ENCODE results near the gene SEMA7A.
A peak's percentile ranks its signal among the peaks of the same experiment; 100 is the strongest.

The SEMA7A gene

DNA sequence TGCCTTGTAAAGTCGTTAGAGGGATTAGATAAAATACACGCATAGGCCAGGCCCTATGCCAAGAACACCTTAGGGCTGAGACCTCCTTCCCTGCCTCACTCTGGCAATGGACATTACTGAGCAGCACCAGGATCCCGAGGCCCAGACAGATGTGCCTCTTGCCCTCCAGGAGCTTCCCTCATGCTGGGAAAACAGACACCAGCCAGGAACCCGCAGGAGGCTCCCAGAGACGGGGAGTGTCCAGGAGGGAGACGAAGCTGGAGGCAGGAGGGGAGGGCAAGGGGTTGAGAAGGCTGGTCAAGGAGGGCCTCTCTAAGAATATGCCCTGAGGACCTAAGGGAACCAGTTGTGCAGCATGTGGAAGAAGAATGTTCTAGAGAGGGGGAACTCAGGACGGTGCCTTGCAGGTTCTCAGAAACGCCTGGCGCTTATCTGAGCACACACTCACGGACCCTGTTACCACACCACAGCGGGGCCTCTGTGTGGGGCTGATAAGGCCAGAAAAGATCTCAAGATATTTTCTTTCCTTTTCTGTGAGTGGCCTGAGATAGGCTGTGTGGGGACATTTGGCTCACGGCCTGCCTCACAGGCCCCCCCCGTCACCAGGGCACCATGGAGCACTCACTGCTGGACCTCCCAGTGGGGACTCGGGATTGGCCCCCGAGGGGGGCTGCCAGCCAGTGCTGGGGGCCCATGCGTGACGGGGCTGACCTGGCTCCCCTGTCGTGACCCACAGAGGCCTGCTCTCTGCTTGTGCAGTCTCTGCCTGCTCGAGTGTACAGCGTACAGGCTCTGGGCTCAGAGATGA, 44.3 kb downstream of the SEMA7A start:
- peaks cover 53 to 89% (median 72%) of the 10 kb centered on the region in 10 experiments for H3K4me1 ChIP-seq
- H3K27ac ChIP-seq: peak overlapping the region in 6 of 11 experiments; percentile 28 to 53 (median 42); a peak in 11 of 22 replicates
- peak overlapping the region in 9 of 11 experiments; percentile 12 to 84 (median 39); a peak in 13 of 22 replicates for H3K4me2 ChIP-seq
- peak overlapping the region in 4 of 11 experiments; percentile 12 to 30 (median 18); a peak in 2 of 22 replicates for H3K9ac ChIP-seq
- H3K36me3 ChIP-seq: no peaks in the 10 kb centered on the region
- no peaks in the 10 kb centered on the region for H4K20me1 ChIP-seq
- no peaks in the 10 kb centered on the region for H3K27me3 ChIP-seq
- TF ChIP-seq Cebpa-rat (IDR thresholded peaks at IDR 0.05): no peak
- no peak overlapping the region for H3K4me3 ChIP-seq
- H3K9me3 ChIP-seq (replicated peaks in 1 of 11): no peaks in the 10 kb centered on the region

DNA sequence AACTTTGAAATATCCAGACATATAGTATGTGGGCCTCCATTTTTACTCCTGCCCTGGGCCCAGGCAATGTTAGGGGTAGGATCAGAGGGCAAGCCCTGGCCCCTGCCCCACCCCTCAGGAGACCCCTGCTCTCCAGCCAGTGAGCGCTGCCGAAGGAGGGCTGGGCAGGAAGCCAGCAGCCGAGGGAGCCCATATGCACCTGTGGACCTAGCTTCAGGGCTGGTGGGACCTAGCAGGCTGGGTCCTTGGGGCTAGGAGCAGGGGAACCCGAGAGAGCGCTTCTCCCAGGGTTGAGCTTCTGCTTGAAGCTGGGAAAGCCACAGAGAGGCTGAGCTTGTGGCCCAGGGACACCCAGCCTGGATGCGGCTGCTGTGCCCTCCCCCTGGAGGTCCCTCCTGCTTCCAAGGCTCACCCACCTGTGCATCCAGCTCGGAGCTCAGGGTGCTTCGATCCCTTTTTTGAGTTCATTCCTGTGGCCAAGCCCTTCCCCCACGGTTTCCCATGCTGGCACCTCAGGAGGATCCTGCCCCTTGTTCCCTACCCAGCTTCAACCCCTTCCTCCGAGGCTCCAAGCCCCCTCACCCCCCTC, 45.3 kb downstream of the SEMA7A start:
- Histone ChIP-seq H3K9me3 (replicated peaks in 1 of 11) (no peaks in the 10 kb centered on the region), H3K36me3 (no peaks in the 10 kb centered on the region), H3K27me3 (no peaks in the 10 kb centered on the region), H4K20me1 (no peaks in the 10 kb centered on the region; a peak in 1 of 22 replicates), H3K27ac (peak overlapping the region in 1 of 11 experiments; percentile 46; a peak in 3 of 22 replicates), H3K9ac (0 out of 22 replicates have a peak overlapping the region, but pooled peaks of 1 of the 11 experiments have one; percentile 18), H3K4me1 (peaks cover 63 to 97% (median 78%) of the 10 kb centered on the region in 10 experiments), H3K4me2 (peak overlapping the region in 4 of 11 experiments; percentile 2 to 28 (median 10); a peak in 1 of 22 replicates), H3K4me3 (no peak overlapping the region)
- no peak for TF ChIP-seq Cebpa-rat (IDR thresholded peaks at IDR 0.05)

- Histone ChIP-seq H3K9me3 (replicated peaks in 1 of 11) (no peaks in the 10 kb centered on the region), H3K27me3 (no peaks in the 10 kb centered on the region), H3K4me1 (peaks cover 63 to 97% (median 84%) of the 10 kb centered on the region in 10 experiments), H3K36me3 (no peaks in the 10 kb centered on the region), H3K27ac (peak overlapping the region in 5 of 11 experiments; percentile 12 to 68 (median 58); a peak in 6 of 22 replicates), H3K4me2 (peak overlapping the region in 9 of 11 experiments; percentile 63 to 83 (median 75); a peak in 17 of 22 replicates), H4K20me1 (no peaks in the 10 kb centered on the region; a peak in 1 of 22 replicates), H3K4me3 (no peak overlapping the region), H3K9ac (peak overlapping the region in 5 of 11 experiments; percentile 18 to 60 (median 47); a peak in 6 of 22 replicates)
- TF ChIP-seq Cebpa-rat (IDR thresholded peaks at IDR 0.05): no peak
Measured at GRCh38 chr15:74387621-74388362, 46.0 kb downstream of the SEMA7A start.

DNA sequence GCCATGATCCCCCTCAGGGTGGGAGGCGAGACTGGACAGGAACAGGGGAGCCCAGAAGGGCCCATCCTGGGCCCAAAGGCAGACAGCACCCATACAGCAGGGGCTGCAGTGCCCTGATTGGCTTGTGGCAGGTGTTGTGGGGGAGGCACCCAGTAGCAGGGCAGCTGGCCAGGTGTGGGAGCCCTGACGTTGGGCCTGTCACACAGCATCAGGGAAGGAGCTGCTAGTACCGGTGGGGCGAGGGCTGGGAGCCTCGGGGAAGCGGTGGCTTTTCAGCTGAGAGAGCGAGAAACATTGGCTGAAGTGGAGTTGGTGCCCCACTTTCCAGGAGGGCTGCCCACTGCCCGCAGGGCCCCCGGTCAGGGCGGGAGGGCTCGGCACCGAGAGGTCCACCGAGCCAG, 46.6 kb downstream of the SEMA7A start:
- peaks cover 56 to 97% (median 88%) of the 10 kb centered on the region in 10 experiments for H3K4me1 ChIP-seq
- no peak overlapping the region for H3K4me3 ChIP-seq
- no peak for TF ChIP-seq Cebpa-rat (IDR thresholded peaks at IDR 0.05)
- no peaks in the 10 kb centered on the region for H3K36me3 ChIP-seq
- no peaks in the 10 kb centered on the region for H3K27me3 ChIP-seq
- peak overlapping the region; percentile 59 to 83 (median 75); a peak in 21 of 22 replicates for H3K4me2 ChIP-seq
- H3K27ac ChIP-seq: peak overlapping the region in 6 of 11 experiments; percentile 2 to 68 (median 47); a peak in 10 of 22 replicates
- peak overlapping the region in 5 of 11 experiments; percentile 18 to 60 (median 47); a peak in 8 of 22 replicates for H3K9ac ChIP-seq
- no peaks in the 10 kb centered on the region; a peak in 1 of 22 replicates for H4K20me1 ChIP-seq
- no peaks in the 10 kb centered on the region for H3K9me3 ChIP-seq (replicated peaks in 1 of 11)

- no peaks in the 10 kb centered on the region for H3K27me3 ChIP-seq
- H3K9me3 ChIP-seq (replicated peaks in 1 of 11): no peaks in the 10 kb centered on the region
- H4K20me1 ChIP-seq: no peaks in the 10 kb centered on the region; a peak in 1 of 22 replicates
- no peak overlapping the region for H3K4me3 ChIP-seq
- H3K36me3 ChIP-seq: no peaks in the 10 kb centered on the region
- H3K27ac ChIP-seq: peak overlapping the region in 7 of 11 experiments; percentile 2 to 68 (median 36); a peak in 10 of 22 replicates
- H3K4me1 ChIP-seq: peaks cover 51 to 96% (median 84%) of the 10 kb centered on the region in 10 experiments
- H3K9ac ChIP-seq: peak overlapping the region in 5 of 11 experiments; percentile 18 to 60 (median 47); a peak in 9 of 22 replicates
- no peak for TF ChIP-seq Cebpa-rat (IDR thresholded peaks at IDR 0.05)
- H3K4me2 ChIP-seq: peak overlapping the region; percentile 59 to 83 (median 75); a peak in 21 of 22 replicates
Measured at GRCh38 chr15:74386496-74387140, 47.1 kb downstream of the SEMA7A start.

DNA sequence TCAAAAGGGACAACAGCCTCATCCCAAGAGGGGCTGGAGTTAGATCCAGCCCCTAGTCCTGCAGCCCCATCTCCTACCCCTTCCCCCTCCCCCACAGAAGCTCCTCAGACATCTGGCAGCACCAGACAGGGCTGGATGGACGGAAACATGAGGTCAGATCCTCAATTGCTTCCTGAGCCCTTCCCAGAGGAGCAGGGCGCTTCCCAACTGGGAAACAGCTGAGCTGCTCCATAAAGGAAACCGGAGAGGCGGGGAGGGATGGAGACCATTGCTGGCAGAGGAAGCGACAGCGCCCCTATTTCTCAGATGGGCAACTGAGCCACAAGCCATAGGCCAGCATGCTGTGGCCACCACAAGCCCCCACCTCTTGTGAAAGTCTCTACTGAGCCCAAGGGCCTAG, 48.0 kb downstream of the SEMA7A start:
- Histone ChIP-seq H3K4me1 (peaks cover 42 to 87% (median 76%) of the 10 kb centered on the region in 10 experiments), H3K27me3 (no peaks in the 10 kb centered on the region), H3K4me3 (no peak overlapping the region), H3K9ac (peak overlapping the region in 3 of 11 experiments; percentile 7 to 41 (median 22); a peak in 3 of 22 replicates), H3K4me2 (peak overlapping the region; percentile 59 to 83 (median 75)), H4K20me1 (no peaks in the 10 kb centered on the region; a peak in 1 of 22 replicates), H3K9me3 (replicated peaks in 1 of 11) (no peaks in the 10 kb centered on the region), H3K27ac (peak overlapping the region in 4 of 11 experiments; percentile 14 to 68 (median 32); a peak in 5 of 22 replicates), H3K36me3 (no peaks in the 10 kb centered on the region)
- no peak for TF ChIP-seq Cebpa-rat (IDR thresholded peaks at IDR 0.05)

DNA sequence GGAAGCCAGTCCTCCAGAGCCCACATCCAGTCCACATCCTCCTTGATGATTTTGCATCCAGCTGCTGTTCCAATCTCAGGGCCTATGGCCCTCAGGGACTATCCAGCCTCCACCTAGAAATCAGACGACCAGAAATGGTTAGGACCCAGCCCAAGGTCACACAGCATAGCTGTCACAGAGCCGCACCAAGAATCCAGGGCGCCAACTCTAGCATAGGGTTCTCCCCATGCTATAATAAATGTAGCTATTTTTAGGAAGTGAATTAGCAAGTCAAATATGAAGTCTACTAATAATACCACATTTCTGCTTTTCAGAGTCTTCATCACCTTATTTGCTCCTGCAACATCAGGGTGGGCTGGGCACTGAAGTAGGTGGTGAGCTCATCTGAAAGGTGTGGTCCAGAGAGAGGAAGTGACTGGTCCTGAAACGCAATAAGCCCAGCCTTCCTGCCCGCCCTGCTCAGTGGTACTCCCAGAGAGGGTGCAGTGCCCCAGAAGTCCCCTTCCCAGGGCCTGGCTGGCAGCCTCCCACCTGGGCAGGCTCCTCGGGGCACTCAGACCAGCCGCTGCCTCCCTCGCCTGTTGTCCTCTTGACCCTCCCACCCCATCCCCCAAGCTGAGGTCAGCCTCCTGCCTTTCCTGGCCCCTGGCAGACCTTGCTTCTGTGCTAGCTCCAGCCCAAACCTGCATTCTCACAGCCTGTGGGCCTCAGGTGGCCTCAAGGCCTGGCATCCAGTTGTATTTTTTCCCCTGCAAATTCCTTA, 48.7 kb downstream of the SEMA7A start:
- H3K4me2 ChIP-seq: peak overlapping the region; percentile 59 to 83 (median 75)
- peak overlapping the region in 6 of 11 experiments; percentile 13 to 68 (median 32); a peak in 9 of 22 replicates for H3K27ac ChIP-seq
- no peaks in the 10 kb centered on the region for H3K27me3 ChIP-seq
- H3K4me1 ChIP-seq: peaks cover 37 to 80% (median 69%) of the 10 kb centered on the region in 10 experiments
- no peak for TF ChIP-seq Cebpa-rat (IDR thresholded peaks at IDR 0.05)
- peak overlapping the region in 2 of 11 experiments; percentile 22 to 41; a peak in 2 of 22 replicates for H3K9ac ChIP-seq
- H3K9me3 ChIP-seq (replicated peaks in 1 of 11): no peaks in the 10 kb centered on the region
- H4K20me1 ChIP-seq: no peaks in the 10 kb centered on the region; a peak in 1 of 22 replicates
- H3K4me3 ChIP-seq: no peak overlapping the region
- H3K36me3 ChIP-seq: no peaks in the 10 kb centered on the region

All from BLaER1 treated with 17β-estradiol and CSF1 and Interleukin-3, amounts not matched to agents 10 nM and 100 nM (cell line).